Esophagus muscularis mucosa (tissue), 2 donors: Measurements from ENCODE around the gene ZNF407.
"Not testable (repeated sequence)": the region's sequence is repeated elsewhere in the genome, so short reads cannot be mapped to it uniquely, and the experiment has no call there.

Experiments used
- EP300 ChIP-seq: sonication (generic); formaldehyde crosslinking; IDR thresholded peaks from one replicate; pipeline ENCODE4 v1.6.1; 2017; ENCODE audit warnings: antibody characterized with exemption
- POLR2A ChIP-seq: fragments of 450-650 bp; IDR thresholded peaks from one replicate; pipeline ENCODE4 v1.6.1; 2017; ENCODE audit warnings: antibody characterized with exemption, moderate library complexity, mild to moderate bottlenecking, low read depth

GRCh38 chr18:74971358-74971757 is 373.7 kb downstream of the ZNF407 start:
- not testable (repeated sequence) for TF ChIP-seq POLR2A, EP300
